NCI-H187 treated with DMSO at 0.1 percent for 48 hours (cell line): ENCODE results near the gene HSP90AB1.

Experiments used
- DNase-seq: peaks from one replicate; lab custom pipeline; 2025; lab: John Stamatoyannopoulos, UW

Gene HSP90AB1

GRCh38 chr6:44286747-44287146 is 39.8 kb downstream of the HSP90AB1 start:
- DNase-seq, result no peak

DNA sequence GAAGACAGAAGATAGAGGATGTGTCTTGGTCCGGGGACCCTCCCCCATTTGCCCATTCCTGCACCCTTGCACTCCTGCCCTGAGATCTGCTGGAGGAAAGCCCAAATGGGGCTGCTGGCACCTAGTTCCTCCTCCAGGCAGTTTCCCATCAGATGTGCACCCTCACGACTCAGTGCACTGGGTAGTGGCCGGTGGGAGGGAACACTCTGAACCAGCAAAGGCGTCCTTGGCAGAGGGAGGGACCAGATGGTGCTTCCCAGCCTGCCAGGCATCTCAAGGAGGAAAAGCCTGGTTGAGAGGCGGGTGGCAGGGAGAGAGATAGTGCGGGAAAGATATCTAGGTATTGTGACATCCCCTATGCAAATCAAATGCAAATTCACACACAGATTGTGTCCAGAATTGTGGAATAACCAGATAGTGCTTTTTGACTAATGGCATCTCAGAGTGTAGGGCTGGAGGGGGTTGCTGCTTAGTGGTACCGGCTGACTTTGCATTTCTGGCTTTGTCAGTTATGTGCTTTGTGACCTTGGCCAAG is 42.9 kb downstream of the HSP90AB1 start:
- no peak for DNase-seq

DNA sequence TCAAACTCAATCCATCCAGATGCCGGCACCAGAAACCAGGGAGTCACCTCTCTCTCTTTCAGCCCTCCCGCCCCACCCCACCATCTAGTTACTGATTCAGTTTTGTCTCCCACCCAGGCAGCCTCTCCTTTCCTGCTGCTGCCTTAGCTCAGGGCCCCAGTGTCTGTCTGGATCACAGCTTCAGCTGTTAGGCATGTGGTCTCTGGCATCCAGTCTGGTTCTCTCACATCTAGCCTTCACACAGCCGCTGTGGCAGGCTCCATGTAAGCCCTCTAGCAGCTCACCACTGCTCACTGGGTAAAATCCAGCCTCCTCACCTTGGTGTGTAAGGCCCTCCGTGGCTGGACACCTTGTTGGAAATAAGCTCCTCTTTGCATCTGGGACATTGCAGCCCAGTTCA is 44.9 kb downstream of the HSP90AB1 start:
- DNase-seq, result no peak

DNA sequence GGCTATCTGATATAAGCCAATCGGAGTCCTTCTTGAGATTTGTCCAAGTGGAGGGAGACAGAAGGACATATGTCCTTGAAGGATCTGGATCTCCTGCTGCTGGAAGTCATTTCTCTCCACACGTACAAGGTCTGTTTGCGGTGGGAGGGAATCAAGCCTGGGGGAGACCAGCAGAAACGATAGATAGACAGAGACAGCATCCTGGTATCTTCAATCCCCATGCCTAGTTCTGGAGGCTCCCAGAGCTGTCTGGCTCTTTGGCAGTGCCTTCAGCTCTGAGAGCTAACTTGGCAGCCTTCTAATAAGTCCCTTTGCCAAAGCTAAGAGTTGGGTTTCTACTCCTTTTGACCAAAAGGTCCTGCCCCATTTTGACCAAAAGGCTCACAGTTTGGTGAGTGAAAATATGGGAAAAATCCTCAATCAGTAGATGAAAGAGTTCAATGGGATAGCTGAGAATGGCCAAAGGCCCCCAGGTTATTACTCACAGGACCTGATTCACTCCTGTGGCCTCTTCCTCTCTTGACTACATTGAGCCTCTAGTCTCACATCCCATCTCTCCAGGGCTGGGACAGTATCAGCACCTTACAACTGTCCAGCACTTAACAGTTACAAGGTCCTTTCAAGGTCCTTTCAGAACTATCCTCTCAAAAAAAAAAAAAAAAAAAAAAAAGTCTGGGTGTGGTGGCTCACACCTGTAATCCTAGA is 45.9 kb downstream of the HSP90AB1 start:
- DNase-seq, result no peak

- no peak for DNase-seq
Measured at GRCh38 chr6:44294832-44295791, 48.2 kb downstream of the HSP90AB1 start.

- no peak for DNase-seq
Measured at GRCh38 chr6:44297063-44298038, 50.5 kb downstream of the HSP90AB1 start.

DNA sequence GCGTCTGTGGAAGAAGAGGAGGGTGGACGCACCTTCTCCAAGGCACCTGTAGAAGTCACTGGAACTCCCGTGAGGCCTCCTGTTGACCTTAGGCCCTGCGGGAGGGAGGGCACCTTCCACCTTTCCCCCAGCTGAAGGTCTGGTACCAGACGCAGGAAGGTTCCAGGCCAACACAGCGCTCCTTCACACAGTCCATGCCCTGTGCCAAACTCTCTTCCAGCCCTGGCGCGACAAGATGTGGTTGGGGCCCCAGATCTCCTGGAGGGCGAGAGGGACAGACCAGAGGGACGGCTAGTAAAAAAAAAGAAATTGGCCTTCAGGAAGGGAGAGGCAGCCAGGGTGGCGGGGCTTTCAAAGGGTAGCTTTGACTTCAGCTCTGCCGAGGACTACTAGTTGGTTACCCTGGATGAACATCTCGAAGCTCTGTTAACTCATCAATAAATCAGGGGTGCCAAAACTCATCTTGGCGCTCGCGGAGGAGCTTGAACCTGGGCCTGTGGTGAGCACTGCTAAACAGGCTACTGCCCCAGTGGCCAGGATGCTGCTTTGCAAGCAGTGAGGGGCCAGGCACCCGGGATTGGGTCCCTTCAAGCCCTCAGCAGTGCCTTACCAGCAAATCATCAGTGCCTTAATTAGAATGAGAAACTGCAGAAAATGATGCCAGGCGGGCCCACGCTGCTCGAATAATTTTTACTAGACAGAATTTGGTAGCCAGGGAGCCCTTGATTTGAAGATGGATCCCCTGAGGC is 51.3 kb downstream of the HSP90AB1 start:
- DNase-seq, result no peak

DNA sequence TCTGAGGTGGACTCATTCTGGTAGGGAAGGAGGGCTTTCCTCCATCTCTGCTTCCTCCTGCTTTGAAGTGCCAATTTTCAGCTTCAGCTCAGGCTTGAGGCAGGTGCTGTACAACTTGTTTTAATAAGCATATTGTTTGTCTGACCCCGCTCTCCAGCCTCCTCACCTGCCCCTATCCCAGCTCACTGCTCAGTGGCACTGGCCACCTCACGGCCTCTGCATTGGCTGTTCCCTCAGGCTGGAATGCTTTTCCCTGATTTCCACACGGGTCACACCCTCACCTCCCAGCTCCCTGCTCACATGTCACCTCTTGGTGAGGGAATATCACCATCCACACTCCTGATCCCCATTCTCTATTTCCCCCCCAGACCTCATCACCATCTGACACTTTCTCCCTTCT is 52.0 kb downstream of the HSP90AB1 start:
- no peak for DNase-seq

GRCh38 chr6:44300292-44300823 is 53.5 kb downstream of the HSP90AB1 start:
- DNase-seq, result no peak

GRCh38 chr6:44301106-44301505 is 54.2 kb downstream of the HSP90AB1 start:
- DNase-seq, result no peak

- no peak for DNase-seq
Measured at GRCh38 chr6:44301782-44302564, 55.1 kb downstream of the HSP90AB1 start.

GRCh38 chr6:44302856-44303255 is 56.0 kb downstream of the HSP90AB1 start:
- no peak for DNase-seq
